ENCODE results near the gene H1-8. TPM values are rescaled to one million over a fixed set of nuclear protein-coding genes. Genes with fewer than 3 reads are reported as not detected.
"Not testable (repeated sequence)": the region's sequence is repeated elsewhere in the genome, so short reads cannot be mapped to it uniquely, and the experiment has no call there.

The H1-8 gene
- not detected for total RNA-seq

DNA sequence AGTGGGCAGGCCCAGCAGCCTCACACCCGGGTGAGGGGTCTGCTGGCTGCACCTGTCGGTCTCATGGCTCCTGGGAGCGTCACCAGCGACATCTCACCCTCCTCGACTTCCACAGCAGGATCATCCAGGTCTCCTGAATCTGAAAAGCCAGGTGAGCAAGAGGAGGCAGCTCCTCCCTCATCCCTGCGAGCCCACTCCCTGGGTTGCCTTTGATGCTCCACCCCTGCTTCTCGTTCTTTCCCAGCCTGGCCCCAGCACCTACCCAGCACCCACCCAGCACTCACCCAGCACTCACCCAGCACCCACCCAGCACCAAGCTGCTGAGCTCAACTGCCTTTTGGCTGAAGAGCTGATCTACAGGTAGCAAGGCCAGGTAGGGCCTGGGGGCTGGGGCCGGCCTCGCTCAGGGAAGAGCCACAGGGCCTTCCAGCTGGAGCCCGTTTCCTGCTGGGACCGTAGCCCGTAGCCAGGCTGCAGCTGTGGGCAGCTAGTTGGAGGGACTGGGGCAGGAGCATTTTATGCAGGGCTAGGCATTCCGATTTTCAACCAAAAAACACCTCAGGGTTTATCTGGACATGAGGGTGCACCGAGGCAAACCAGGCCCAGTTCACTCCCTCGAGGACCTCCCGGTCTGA, at the start of gene H1-8:
TSS of gene H1-8 (plus strand) at position 20 of the 635 bp plus-strand sequence. CDS start at position 64, 44 bp downstream.
- H3K9me3 ChIP-seq, result no peaks in the 10 kb centered on the region
- no peaks in the 10 kb centered on the region for H3K36me3 ChIP-seq
- 91% methylated on average over 8 of the region's 16 CpGs for WGBS
- no peaks in the 10 kb centered on the region for H3K27me3 ChIP-seq
- H3K4me3 ChIP-seq, result no peak within 1 kb of the TSS
- no peaks in the 10 kb centered on the region for H3K4me1 ChIP-seq
- TF ChIP-seq POLR2AphosphoS5 (IDR thresholded peaks at IDR 0.05) (no peak), EP300 (IDR thresholded peaks at IDR 0.05) (no peak), POLR2A (IDR thresholded peaks at IDR 0.05; ENCODE audit: low read depth) (no peak)
- TF ChIP-seq, protein P1, sequence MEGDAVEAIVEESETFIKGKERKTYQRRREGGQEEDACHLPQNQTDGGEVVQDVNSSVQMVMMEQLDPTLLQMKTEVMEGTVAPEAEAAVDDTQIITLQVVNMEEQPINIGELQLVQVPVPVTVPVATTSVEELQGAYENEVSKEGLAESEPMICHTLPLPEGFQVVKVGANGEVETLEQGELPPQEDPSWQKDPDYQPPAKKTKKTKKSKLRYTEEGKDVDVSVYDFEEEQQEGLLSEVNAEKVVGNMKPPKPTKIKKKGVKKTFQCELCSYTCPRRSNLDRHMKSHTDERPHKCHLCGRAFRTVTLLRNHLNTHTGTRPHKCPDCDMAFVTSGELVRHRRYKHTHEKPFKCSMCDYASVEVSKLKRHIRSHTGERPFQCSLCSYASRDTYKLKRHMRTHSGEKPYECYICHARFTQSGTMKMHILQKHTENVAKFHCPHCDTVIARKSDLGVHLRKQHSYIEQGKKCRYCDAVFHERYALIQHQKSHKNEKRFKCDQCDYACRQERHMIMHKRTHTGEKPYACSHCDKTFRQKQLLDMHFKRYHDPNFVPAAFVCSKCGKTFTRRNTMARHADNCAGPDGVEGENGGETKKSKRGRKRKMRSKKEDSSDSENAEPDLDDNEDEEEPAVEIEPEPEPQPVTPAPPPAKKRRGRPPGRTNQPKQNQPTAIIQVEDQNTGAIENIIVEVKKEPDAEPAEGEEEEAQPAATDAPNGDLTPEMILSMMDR (IDR thresholded peaks at IDR 0.05), result no peak
- DNase-seq (ENCODE audit: extremely low spot score), result no peak
- intact Hi-C loops (cut with DNase I), result no loop called here
- H3K27ac ChIP-seq (replicated peaks in 1 of 4), result no peak within 1 kb of the TSS

DNA sequence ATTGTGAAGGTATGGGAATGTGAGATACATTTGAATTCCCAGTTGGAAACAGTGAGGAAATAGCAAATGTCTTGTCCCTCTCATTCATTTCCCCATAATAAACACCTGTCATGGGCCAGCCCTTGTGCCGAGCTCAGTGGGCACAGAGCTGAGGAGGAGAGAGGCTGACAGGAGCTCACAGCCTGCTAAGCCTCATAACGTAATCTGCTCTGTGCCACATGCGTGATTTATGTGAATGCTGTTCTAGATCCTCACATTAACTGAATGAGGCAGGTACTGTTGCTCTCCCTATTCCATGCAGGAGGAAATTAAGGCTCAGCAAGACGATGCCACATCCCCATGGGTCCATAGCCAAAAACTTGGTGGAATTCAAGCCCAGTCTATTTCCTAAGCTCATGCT, 49.8 kb upstream of the H1-8 start:
- intact Hi-C loops (cut with DNase I), result loop anchor here (5.0 kb wide), 1 partner anchor 109 kb away; no protein-coding TSS in a partner anchor
- H3K9me3 ChIP-seq, result no peaks in the 10 kb centered on the region
- 90% methylated on average over 4 of the region's 4 CpGs for WGBS
- no peak overlapping the region for H3K27ac ChIP-seq (replicated peaks in 1 of 4)
- DNase-seq (ENCODE audit: extremely low spot score), result no peak
- H3K4me1 ChIP-seq, result peaks cover 12 to 36% (median 21%) of the 10 kb centered on the region in 4 donors
- peaks cover 0 to 64% (median 44%) of the 10 kb centered on the region in 4 donors for H3K36me3 ChIP-seq
- H3K27me3 ChIP-seq, result no peaks in the 10 kb centered on the region
- TF ChIP-seq, protein P1 (IDR thresholded peaks at IDR 0.05), result no peak
- H3K4me3 ChIP-seq, result no peak overlapping the region

DNA sequence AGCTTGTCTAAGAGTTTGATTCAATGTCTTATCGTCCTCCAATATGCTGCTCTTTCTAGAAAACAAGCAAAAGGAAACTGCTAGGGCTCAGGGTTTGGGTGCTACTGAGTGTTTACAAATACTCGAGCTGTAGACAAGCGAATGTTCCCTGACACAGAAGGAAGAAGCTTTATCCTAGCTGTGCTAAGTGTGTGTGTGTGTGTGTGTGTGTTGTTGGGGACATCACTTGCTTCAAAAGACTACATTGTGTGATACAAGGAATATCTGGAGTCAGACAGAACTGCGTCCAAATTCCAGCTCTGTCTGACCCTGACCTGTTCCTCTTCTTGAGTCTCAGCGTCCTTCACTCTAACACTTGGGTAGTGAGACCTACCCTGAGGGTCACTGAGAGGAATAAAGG, 48.5 kb upstream of the H1-8 start:
- H3K4me3 ChIP-seq; DNase-seq (ENCODE audit: extremely low spot score); H3K27me3 ChIP-seq; H3K9me3 ChIP-seq: not testable (repeated sequence)
- Histone ChIP-seq H3K4me1 (peaks cover 12 to 47% (median 23%) of the 10 kb centered on the region in 4 donors), H3K36me3 (peaks cover 0 to 59% (median 37%) of the 10 kb centered on the region in 4 donors), H3K27ac (replicated peaks in 1 of 4) (peak overlapping the region; percentile 41 to 67 (median 57))
- intact Hi-C loops (cut with DNase I), result loop anchor here (5.0 kb wide), 1 partner anchor 108 kb away; no protein-coding TSS in a partner anchor
- WGBS, result 75% methylated on average over 5 of the region's 5 CpGs

DNA sequence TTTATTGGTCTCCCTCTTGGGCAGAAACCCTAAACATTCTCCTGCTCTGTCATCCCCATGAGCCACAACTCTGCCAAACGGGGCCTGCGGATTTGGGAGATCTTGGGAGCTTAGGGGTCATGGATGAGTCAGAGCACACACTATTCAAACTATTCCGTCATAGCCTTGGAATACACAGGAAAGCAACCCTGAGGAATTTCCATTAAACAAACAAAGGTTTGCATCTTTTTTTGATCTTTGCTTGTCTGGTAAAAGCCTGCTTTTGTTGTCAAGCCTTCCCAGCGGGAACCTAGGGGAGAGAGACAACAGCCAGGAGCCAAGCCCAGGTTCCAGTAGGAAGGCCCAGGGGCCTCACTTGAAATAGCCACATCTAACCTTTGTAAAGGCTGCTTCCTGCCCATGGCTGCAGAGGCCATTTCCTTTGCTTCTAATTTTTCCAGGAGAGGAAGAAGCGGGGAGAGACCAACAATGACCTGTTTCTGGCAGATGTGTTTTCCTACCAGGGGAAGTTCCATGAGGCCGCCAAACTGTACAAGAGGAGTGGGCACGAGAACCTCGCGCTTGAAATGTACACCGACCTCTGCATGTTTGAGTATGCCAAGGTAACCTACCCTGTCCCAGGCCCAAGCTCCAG, 47.9 kb upstream of the H1-8 start:
- 68% methylated on average over 9 of the region's 10 CpGs for WGBS
- DNase-seq (ENCODE audit: extremely low spot score); H3K27me3 ChIP-seq; H3K9me3 ChIP-seq; intact Hi-C loops (cut with DNase I); H3K4me3 ChIP-seq: not testable (repeated sequence)
- Histone ChIP-seq H3K36me3 (peaks cover 3 to 63% (median 40%) of the 10 kb centered on the region in 4 donors), H3K27ac (replicated peaks in 1 of 4) (peak overlapping the region; percentile 14 to 67 (median 60)), H3K4me1 (peaks cover 9 to 48% (median 24%) of the 10 kb centered on the region in 4 donors)

DNA sequence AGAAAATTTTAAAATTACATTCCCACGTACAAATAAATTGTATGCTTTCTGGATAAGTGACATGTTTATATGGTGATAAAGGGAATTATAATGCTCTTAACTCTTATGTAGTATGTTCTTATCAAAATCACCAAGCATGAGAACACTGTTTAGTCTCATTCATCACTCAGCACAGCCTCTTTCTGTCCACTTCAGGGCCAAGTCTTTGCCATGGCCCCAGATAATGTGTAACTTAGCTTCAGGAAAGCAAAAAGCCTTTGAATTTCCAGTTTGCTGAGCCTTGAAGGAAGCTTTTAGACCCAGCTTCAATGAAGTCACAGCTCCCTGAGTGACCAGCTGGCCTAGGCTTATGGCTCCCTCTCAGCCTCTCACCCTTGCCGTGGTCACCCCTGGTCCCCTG, 45.1 kb upstream of the H1-8 start:
- H3K4me1 ChIP-seq, result peaks cover 0 to 65% (median 16%) of the 10 kb centered on the region in 4 donors
- H3K36me3 ChIP-seq, result peaks cover 16 to 74% (median 39%) of the 10 kb centered on the region in 4 donors
- intact Hi-C loops (cut with DNase I); H3K9me3 ChIP-seq; H3K27me3 ChIP-seq; DNase-seq (ENCODE audit: extremely low spot score); H3K4me3 ChIP-seq: not testable (repeated sequence)
- WGBS, result 98% methylated on average over 2 of the region's 2 CpGs
- H3K27ac ChIP-seq (replicated peaks in 1 of 4), result peak overlapping the region in 1 of 4 donors; percentile 54

DNA sequence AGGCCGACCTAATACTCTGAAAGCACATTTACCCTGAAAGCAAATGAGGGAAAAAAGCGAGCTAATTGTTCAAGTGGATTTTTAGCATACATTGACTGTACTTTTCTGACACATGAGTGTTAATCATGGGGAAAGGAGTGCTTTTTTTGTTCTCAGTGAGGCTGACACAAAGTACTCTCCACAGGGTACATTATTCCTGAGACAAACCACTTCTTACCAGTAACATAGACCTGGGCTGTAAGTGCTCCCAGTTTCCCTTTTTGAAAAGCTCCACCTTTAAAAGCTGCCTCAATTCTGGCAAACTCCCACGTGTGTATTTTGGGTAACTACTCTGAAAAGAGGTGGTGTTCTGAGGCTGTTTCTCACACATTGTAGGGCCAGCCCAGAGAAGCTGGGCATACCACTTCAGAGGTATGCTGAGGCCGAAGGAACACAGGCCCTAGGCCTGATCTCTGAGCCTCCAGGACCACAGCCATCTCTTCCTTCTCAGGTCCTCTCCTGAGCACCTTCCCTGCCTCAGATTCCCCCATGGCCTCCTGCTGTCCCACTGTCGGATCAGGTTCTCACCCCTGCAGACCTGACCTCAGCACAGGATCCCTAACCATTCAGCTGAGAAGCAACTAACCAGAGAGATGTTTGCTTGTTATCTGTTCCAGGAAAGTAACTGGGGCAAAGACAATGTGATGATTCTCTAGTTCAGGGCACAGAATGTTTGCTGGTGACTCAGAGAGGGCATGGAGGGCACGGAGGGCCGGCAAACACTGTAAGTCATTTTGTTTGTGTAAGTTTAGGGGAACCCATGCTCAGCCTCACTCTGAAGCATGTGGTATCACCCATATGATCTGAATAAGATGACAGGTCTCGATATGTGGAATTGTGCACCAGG, 44.1 kb upstream of the H1-8 start:
- intact Hi-C loops (cut with DNase I); H3K9me3 ChIP-seq; H3K27me3 ChIP-seq; H3K4me3 ChIP-seq; DNase-seq (ENCODE audit: extremely low spot score): not testable (repeated sequence)
- WGBS, result 80% methylated on average over 3 of the region's 8 CpGs
- Histone ChIP-seq H3K4me1 (peaks cover 0 to 74% (median 15%) of the 10 kb centered on the region in 4 donors), H3K36me3 (peaks cover 16 to 74% (median 39%) of the 10 kb centered on the region in 4 donors), H3K27ac (replicated peaks in 1 of 4) (peak overlapping the region in 3 of 4 donors; percentile 6 to 54 (median 49))

DNA sequence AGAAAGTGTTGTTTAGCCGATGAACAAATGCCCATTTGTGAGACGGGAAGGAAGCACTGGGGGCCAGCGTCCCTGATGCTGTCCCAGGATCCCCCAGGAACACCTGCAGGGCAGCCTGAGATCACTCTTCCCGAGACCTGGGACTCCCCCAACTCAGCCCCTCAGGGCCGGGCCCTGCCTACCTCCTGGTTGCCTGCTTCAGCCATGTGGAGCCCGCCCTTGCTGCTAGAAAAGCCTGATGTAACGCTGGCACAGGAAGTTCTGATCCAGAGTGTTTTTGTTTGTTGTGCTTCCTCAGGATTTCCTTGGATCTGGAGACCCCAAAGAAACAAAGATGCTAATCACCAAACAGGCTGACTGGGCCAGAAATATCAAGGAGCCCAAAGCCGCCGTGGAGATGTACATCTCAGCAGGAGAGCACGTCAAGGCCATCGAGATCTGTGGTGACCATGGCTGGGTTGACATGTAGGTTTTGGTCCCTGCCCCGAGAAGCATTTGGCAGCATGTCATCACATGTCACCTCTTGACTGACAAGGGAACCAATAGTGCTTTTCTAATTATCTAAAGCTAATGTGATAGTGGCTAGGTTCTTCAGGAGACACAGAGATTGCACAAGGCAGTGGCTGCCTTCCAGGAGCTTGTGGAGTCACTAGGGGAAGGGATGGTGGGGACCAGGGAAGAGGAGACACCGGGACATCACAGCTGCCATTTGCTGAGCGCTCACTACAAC, 43.2 kb upstream of the H1-8 start:
- peaks cover 16 to 78% (median 44%) of the 10 kb centered on the region in 4 donors for H3K36me3 ChIP-seq
- intact Hi-C loops (cut with DNase I); H3K4me3 ChIP-seq; H3K27me3 ChIP-seq; H3K9me3 ChIP-seq; DNase-seq (ENCODE audit: extremely low spot score): not testable (repeated sequence)
- peak overlapping the region in 3 of 4 donors; percentile 16 to 54 (median 43) for H3K27ac ChIP-seq (replicated peaks in 1 of 4)
- peaks cover 0 to 75% (median 11%) of the 10 kb centered on the region in 4 donors for H3K4me1 ChIP-seq
- 83% methylated on average over 9 of the region's 14 CpGs for WGBS
